HG03159 (cell line): Measurements from ENCODE around the gene ELAVL4.

ENCODE experiments used
- ATAC-seq: cut with Tn5 transposase; IDR thresholded peaks from one replicate; pipeline ENCODE4 v1.9.1; 2021; ENCODE audit warnings: mild to moderate bottlenecking, moderate library complexity; ENCODE audit not compliant: unreplicated experiment

The ELAVL4 gene

GRCh38 chr1:50177994-50178393, 69.3 kb downstream of the ELAVL4 start:
- no peak for ATAC-seq

GRCh38 chr1:50179639-50180038, 70.9 kb downstream of the ELAVL4 start:
- ATAC-seq, result no peak

- no peak for ATAC-seq
Measured at GRCh38 chr1:50180367-50180766, 71.6 kb downstream of the ELAVL4 start.

GRCh38 chr1:50181027-50181663, 72.4 kb downstream of the ELAVL4 start:
- no peak for ATAC-seq

- ATAC-seq, result no peak
Measured at GRCh38 chr1:50183378-50184133, 74.8 kb downstream of the ELAVL4 start.

GRCh38 chr1:50189369-50189768, 80.6 kb downstream of the ELAVL4 start:
- ATAC-seq, result no peak

GRCh38 chr1:50193002-50193401, 84.3 kb downstream of the ELAVL4 start:
- ATAC-seq, result no peak

GRCh38 chr1:50195205-50195604, 86.5 kb downstream of the ELAVL4 start:
- no peak for ATAC-seq

- no peak for ATAC-seq
Measured at GRCh38 chr1:50196081-50196480, 87.4 kb downstream of the ELAVL4 start.

- no peak for ATAC-seq
Measured at GRCh38 chr1:50197216-50197615, 88.5 kb downstream of the ELAVL4 start.

- no peak for ATAC-seq
Measured at GRCh38 chr1:50208315-50208714, 99.6 kb downstream of the ELAVL4 start.

GRCh38 chr1:50208756-50209155, 100.0 kb downstream of the ELAVL4 start:
- no peak for ATAC-seq

- ATAC-seq, result no peak
Measured at GRCh38 chr1:50209749-50210148, 101.0 kb downstream of the ELAVL4 start.

- ATAC-seq, result no peak
Measured at GRCh38 chr1:50213505-50213904, 104.8 kb downstream of the ELAVL4 start.

- no peak for ATAC-seq
Measured at GRCh38 chr1:50214717-50215116, 106.0 kb downstream of the ELAVL4 start.

GRCh38 chr1:50218344-50219120, 109.8 kb downstream of the ELAVL4 start:
- ATAC-seq, result no peak

- ATAC-seq, result no peak
Measured at GRCh38 chr1:50228871-50229384, 120.2 kb downstream of the ELAVL4 start.

- ATAC-seq, result no peak
Measured at GRCh38 chr1:50231209-50231608, 122.5 kb downstream of the ELAVL4 start.

GRCh38 chr1:50232336-50232735, 123.6 kb downstream of the ELAVL4 start:
- no peak for ATAC-seq

GRCh38 chr1:50236656-50237055, 127.9 kb downstream of the ELAVL4 start:
- ATAC-seq, result no peak

GRCh38 chr1:50237056-50237455, 128.3 kb downstream of the ELAVL4 start:
- ATAC-seq, result no peak

- no peak for ATAC-seq
Measured at GRCh38 chr1:50243939-50244338, 135.2 kb downstream of the ELAVL4 start.
